ENCODE data around the gene SAXO2. TPM values are rescaled to one million over a fixed set of nuclear protein-coding genes. Genes with fewer than 3 reads are reported as not detected.
"Not testable (repeated sequence)": the region's sequence is repeated elsewhere in the genome, so short reads cannot be mapped to it uniquely, and the experiment has no call there.

SAXO2 gene
- total and polyA plus RNA-seq, 2 of the 8 experiments (the other 6 are each of a cell fraction or from before 2014, with no cell fraction given): 3.1 TPM

- H3K18ac ChIP-seq (ENCODE audit: extremely low read depth, low read length); H2BK15ac ChIP-seq (ENCODE audit: low read length); H2BK120ac ChIP-seq (replicated peaks; ENCODE audit: low read depth, low read length); H3K4me3 ChIP-seq (ENCODE audit: extremely low read depth in 1 of 4, insufficient read depth in 2 of 4, low read depth in 3 of 4, low read length in 4 of 4); H3K9me3 ChIP-seq (ENCODE audit: insufficient read depth in 2 of 2, low read depth in 1 of 2, low read length in 1 of 2); H3K4me1 ChIP-seq (replicated peaks in 1 of 4; ENCODE audit: control insufficient read depth in 3 of 4, insufficient read depth in 4 of 4, low read length in 3 of 4); H2BK12ac ChIP-seq (ENCODE audit: low read depth, low read length); H4K20me1 ChIP-seq (replicated peaks in 1 of 2; ENCODE audit: control insufficient read depth in 1 of 2, insufficient read depth in 2 of 2, low read length in 2 of 2); H4K8ac ChIP-seq (ENCODE audit: extremely low read depth, insufficient read depth, low read length); H3K4me2 ChIP-seq (ENCODE audit: insufficient read depth in 1 of 2, low read depth in 2 of 2, low read length in 2 of 2); CTCF ChIA-PET (ENCODE audit: partially characterized antibody); H2AFZ ChIP-seq (ENCODE audit: low read length); H4K5ac ChIP-seq (ENCODE audit: insufficient read length, low read depth, low read length); H3K56ac ChIP-seq (replicated peaks; ENCODE audit: insufficient read length, low read depth, low read length); H2AK5ac ChIP-seq (ENCODE audit: low read depth, low read length); H3K9ac ChIP-seq (replicated peaks in 1 of 4; ENCODE audit: extremely low read depth in 1 of 4, low read depth in 3 of 4, low read length in 3 of 4); H3K23ac ChIP-seq (ENCODE audit: insufficient read length); H3K14ac ChIP-seq (ENCODE audit: insufficient read length); POLR2A ChIA-PET (ENCODE audit: partially characterized antibody); DNase-seq (ENCODE audit: low read depth in 1 of 2, low spot score in 2 of 2); H3K79me2 ChIP-seq (ENCODE audit: control insufficient read depth in 1 of 2, insufficient read depth in 2 of 2, low read length in 2 of 2); H3K4ac ChIP-seq (replicated peaks; ENCODE audit: insufficient read length, low read depth, low read length); H3K79me1 ChIP-seq (ENCODE audit: low read depth, low read length); H3K23me2 ChIP-seq (ENCODE audit: low read depth, low read length); H3K27ac ChIP-seq (ENCODE audit: low read depth, low read length); H3K27me3 ChIP-seq (replicated peaks in 1 of 4; ENCODE audit: control insufficient read depth in 3 of 4, extremely low read depth in 1 of 4, insufficient read depth in 3 of 4, low read length in 3 of 4); FAIRE-seq; H2BK20ac ChIP-seq (ENCODE audit: low read length); H4K91ac ChIP-seq (replicated peaks; ENCODE audit: insufficient read length, low read length); H2BK5ac ChIP-seq (ENCODE audit: low read depth, low read length): not testable (repeated sequence)
- H3K36me3 ChIP-seq (ENCODE audit: control insufficient read depth in 2 of 4, insufficient read depth in 4 of 4, low read length in 3 of 4): peaks cover 2 to 19% (median 5%) of the 10 kb centered on the region in 4 experiments; a peak in 3 of 8 replicates
- 87% methylated on average over 3 of the region's 5 CpGs; no CpG with 5 or more reads in 1 of the 2 experiments for WGBS, 2 experiments (ENCODE audit: extremely low coverage in 1 of 2, insufficient coverage in 1 of 2, insufficient read length in 1 of 2, insufficient replicate concordance in 2 of 2, low coverage in 1 of 2, low lambda C conversion rate in 2 of 2, missing lambda C conversion rate in 1 of 2)
Observed at GRCh38 chr15:82243644-82244043, 19.0 kb upstream of the SAXO2 start.

DNA sequence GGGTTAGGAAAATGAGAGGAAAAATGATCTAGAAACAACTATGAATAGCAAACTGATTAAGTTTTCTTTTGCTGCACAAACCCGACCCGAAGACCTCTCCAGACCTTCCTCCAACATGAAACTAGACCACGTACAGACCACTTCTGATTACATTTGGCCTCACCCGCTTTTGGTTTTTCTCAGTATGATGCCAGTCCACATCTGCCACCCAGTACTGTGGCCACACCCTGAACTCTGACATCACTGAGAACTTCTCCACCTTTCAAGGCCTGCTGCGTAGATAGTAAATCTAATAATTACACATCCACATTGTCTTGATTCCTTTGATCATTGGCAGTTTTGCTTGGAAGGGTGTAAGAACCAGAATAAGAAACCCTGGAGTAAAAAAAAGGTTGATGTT lies 16.7 kb upstream of the SAXO2 start:
- H4K8ac ChIP-seq (ENCODE audit: extremely low read depth, insufficient read depth, low read length); CTCF ChIA-PET (ENCODE audit: partially characterized antibody); H3K4me1 ChIP-seq (replicated peaks in 1 of 4; ENCODE audit: control insufficient read depth in 3 of 4, insufficient read depth in 4 of 4, low read length in 3 of 4); H4K5ac ChIP-seq (ENCODE audit: insufficient read length, low read depth, low read length); H2AK5ac ChIP-seq (ENCODE audit: low read depth, low read length); H2BK15ac ChIP-seq (ENCODE audit: low read length); H3K4me2 ChIP-seq (ENCODE audit: insufficient read depth in 1 of 2, low read depth in 2 of 2, low read length in 2 of 2); H3K79me1 ChIP-seq (ENCODE audit: low read depth, low read length); POLR2A ChIA-PET (ENCODE audit: partially characterized antibody); H3K27me3 ChIP-seq (replicated peaks in 1 of 4; ENCODE audit: control insufficient read depth in 3 of 4, extremely low read depth in 1 of 4, insufficient read depth in 3 of 4, low read length in 3 of 4); H4K20me1 ChIP-seq (replicated peaks in 1 of 2; ENCODE audit: control insufficient read depth in 1 of 2, insufficient read depth in 2 of 2, low read length in 2 of 2); H3K18ac ChIP-seq (ENCODE audit: extremely low read depth, low read length); H2BK20ac ChIP-seq (ENCODE audit: low read length); H3K4me3 ChIP-seq (ENCODE audit: extremely low read depth in 1 of 4, insufficient read depth in 2 of 4, low read depth in 3 of 4, low read length in 4 of 4); FAIRE-seq; H3K9me3 ChIP-seq (ENCODE audit: insufficient read depth in 2 of 2, low read depth in 1 of 2, low read length in 1 of 2); H2AFZ ChIP-seq (ENCODE audit: low read length); H2BK12ac ChIP-seq (ENCODE audit: low read depth, low read length); H3K9ac ChIP-seq (replicated peaks in 1 of 4; ENCODE audit: extremely low read depth in 1 of 4, low read depth in 3 of 4, low read length in 3 of 4); H3K4ac ChIP-seq (replicated peaks; ENCODE audit: insufficient read length, low read depth, low read length); H3K14ac ChIP-seq (ENCODE audit: insufficient read length); H2BK120ac ChIP-seq (replicated peaks; ENCODE audit: low read depth, low read length); H4K91ac ChIP-seq (replicated peaks; ENCODE audit: insufficient read length, low read length); DNase-seq (ENCODE audit: low read depth in 1 of 2, low spot score in 2 of 2); H2BK5ac ChIP-seq (ENCODE audit: low read depth, low read length); H3K36me3 ChIP-seq (ENCODE audit: control insufficient read depth in 2 of 4, insufficient read depth in 4 of 4, low read length in 3 of 4); H3K56ac ChIP-seq (replicated peaks; ENCODE audit: insufficient read length, low read depth, low read length); H3K27ac ChIP-seq (ENCODE audit: low read depth, low read length); H3K23ac ChIP-seq (ENCODE audit: insufficient read length); H3K79me2 ChIP-seq (ENCODE audit: control insufficient read depth in 1 of 2, insufficient read depth in 2 of 2, low read length in 2 of 2); H3K23me2 ChIP-seq (ENCODE audit: low read depth, low read length): not testable (repeated sequence)
- WGBS, 2 experiments (ENCODE audit: extremely low coverage in 1 of 2, insufficient coverage in 1 of 2, insufficient read length in 1 of 2, insufficient replicate concordance in 2 of 2, low coverage in 1 of 2, low lambda C conversion rate in 2 of 2, missing lambda C conversion rate in 1 of 2): 85% methylated on average over 5 of the region's 5 CpGs; no CpG with 5 or more reads in 1 of the 2 experiments
